A549 treated with Hydrocortisone at 1 μM for 4 hours (cell line): Measurements from ENCODE around the gene MTURN. TPM values are rescaled to one million over a fixed set of nuclear protein-coding genes. Genes with fewer than 3 reads are reported as not detected.

Source experiments
- total RNA-seq: library from RNA; stranded (reverse); fragments of 200-300 nt; extraction: Qiagen RNA extraction; gene quantifications from 5 replicates; pipeline ENCODE4 v1.2.3, GENCODE V29; 2022

Gene MTURN
- 4.5 to 6.6 TPM (median 6.1 TPM) in 5 replicates for total RNA-seq

DNA sequence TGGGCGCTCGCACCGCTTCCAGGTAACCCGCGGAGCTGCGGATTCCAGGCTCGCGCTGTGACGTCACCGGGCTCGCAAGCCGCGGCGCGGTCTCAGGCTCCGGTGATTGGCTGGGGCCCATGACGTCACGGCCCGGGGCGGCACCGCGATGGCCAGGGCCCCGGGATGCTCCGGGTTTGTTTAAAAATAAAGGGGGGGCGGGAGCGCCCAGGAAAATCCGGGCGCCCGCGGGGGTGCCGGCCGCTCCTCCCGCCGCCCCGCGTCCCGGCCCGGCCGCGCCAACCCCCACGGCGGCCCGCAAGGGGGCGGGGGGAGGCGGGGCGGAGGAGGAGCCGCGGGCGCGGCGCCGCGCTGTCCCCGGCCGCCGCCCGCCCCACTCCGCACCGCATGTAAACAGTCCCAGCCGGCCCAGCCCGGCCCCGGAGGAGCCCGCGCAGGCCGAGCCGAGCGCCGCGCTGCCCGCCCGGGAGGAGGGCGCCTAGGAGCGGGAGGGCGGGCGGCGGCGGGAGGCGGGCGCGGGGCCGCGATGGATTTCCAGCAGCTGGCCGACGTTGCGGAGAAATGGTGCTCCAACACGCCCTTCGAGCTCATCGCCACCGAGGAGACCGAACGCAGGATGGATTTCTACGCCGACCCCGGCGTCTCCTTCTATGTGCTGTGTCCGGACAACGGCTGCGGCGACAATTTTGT lies at the start of gene MTURN:
MTURN (plus strand) TSS at position 376 of the 690 bp plus-strand sequence; CDS start at position 527, 151 bp downstream.

Other genes with a start within 250 kb of the MTURN start
- 46.2 to 75.7 TPM (median 57.4 TPM) in 5 replicates for gene SCRN1, start 145.2 kb upstream of the MTURN start, total RNA-seq
- 6.9 to 10.9 TPM (median 8.6 TPM) in 5 replicates for gene FKBP14, start 108.3 kb upstream of the MTURN start, total RNA-seq
- gene PLEKHA8, start 106.6 kb upstream of the MTURN start, total RNA-seq, result 4.9 to 6.2 TPM (median 5.4 TPM) in 5 replicates
- gene ZNRF2, start 149.6 kb downstream of the MTURN start, total RNA-seq, result 4.7 to 6.4 TPM (median 5.5 TPM) in 5 replicates